ENCODE measurements around the gene LRRTM4.

DNA sequence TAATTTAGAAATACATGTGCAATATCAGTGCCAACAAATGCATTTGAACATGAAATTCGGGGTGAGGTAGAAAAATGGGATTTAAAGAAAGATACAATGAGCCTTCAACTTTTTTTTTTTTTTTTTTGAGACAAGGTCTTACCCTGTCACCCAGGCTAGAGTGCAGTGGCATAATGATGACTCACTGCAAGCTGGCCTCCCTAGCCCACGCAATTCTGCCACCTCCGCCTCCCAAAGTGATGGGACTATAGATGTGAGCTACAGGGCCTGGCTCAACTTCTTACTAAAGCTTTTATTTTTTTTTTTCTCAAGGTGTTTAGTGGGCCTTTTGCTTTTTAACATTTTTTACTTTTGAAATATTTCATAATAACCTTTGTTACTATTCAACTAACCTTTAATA is 365.6 kb downstream of the LRRTM4 start:
- TF ChIP-seq EZH2phosphoT487 (IDR thresholded peaks at IDR 0.05; ENCODE audit: low read depth): no peak
- TF ChIP-seq, protein P1, sequence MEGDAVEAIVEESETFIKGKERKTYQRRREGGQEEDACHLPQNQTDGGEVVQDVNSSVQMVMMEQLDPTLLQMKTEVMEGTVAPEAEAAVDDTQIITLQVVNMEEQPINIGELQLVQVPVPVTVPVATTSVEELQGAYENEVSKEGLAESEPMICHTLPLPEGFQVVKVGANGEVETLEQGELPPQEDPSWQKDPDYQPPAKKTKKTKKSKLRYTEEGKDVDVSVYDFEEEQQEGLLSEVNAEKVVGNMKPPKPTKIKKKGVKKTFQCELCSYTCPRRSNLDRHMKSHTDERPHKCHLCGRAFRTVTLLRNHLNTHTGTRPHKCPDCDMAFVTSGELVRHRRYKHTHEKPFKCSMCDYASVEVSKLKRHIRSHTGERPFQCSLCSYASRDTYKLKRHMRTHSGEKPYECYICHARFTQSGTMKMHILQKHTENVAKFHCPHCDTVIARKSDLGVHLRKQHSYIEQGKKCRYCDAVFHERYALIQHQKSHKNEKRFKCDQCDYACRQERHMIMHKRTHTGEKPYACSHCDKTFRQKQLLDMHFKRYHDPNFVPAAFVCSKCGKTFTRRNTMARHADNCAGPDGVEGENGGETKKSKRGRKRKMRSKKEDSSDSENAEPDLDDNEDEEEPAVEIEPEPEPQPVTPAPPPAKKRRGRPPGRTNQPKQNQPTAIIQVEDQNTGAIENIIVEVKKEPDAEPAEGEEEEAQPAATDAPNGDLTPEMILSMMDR (IDR thresholded peaks at IDR 0.05; ENCODE audit: low read depth, low read length): no peak

Data from OCI-LY3 (cell line).